Astrocyte (in vitro differentiated cells and primary cell): ENCODE data around the gene GREM2. TPM values are rescaled to one million over a fixed set of nuclear protein-coding genes. Genes with fewer than 3 reads are reported as not detected.

Experiments
- DNase-seq: peaks from one replicate; pipeline ENCODE4 v3.0.0-alpha.2; 2010; ENCODE audit warnings: low read depth
- FAIRE-seq: peaks from 2 replicates; lab custom pipeline; 2011; peaks lifted over from hg19 to GRCh38; lab: Jason Lieb, UNC
- H2AFZ ChIP-seq: 2 replicates; pipeline ENCODE4 v1.6.0; 2012; ENCODE audit warnings: low read depth, low read length, inconsistent platforms
- H3K27ac ChIP-seq: 2 replicates; pipeline ENCODE4 v1.5.1; 2011; ENCODE audit warnings: low read depth, low read length, inconsistent platforms
- H3K27me3 ChIP-seq: 2 replicates; pipeline ENCODE4 v1.6.0; 2011; ENCODE audit warnings: low read length, inconsistent platforms; ENCODE audit not compliant: insufficient read depth
- H3K36me3 ChIP-seq: 2 replicates; pipeline ENCODE4 v1.5.1; 2011; ENCODE audit warnings: low read length, inconsistent platforms; ENCODE audit not compliant: insufficient read depth
- H3K4me1 ChIP-seq: 2 replicates; pipeline ENCODE4 v1.5.1; 2011; ENCODE audit warnings: low read length, inconsistent platforms; ENCODE audit not compliant: insufficient read depth
- H3K4me2 ChIP-seq: 2 replicates; pipeline ENCODE4 v1.6.0; 2012; ENCODE audit warnings: low read length, inconsistent platforms
- H3K4me3 ChIP-seq: 2 replicates; pipeline ENCODE4 v1.5.1; 2011; ENCODE audit warnings: low read depth, mild to moderate bottlenecking, low read length, inconsistent platforms; ENCODE audit not compliant: insufficient read depth
- H3K79me2 ChIP-seq: 2 replicates; pipeline ENCODE4 v1.6.0; 2012; ENCODE audit warnings: mild to moderate bottlenecking, low read length, inconsistent platforms; ENCODE audit not compliant: insufficient read depth
- H3K9ac ChIP-seq: 2 replicates; pipeline ENCODE4 v1.6.0; 2012; ENCODE audit warnings: mild to moderate bottlenecking, low read length, inconsistent platforms
- H3K9me3 ChIP-seq: 2 replicates; pipeline ENCODE4 v1.5.1; 2012; ENCODE audit warnings: low read depth, mild to moderate bottlenecking, low read length, inconsistent platforms; ENCODE audit not compliant: insufficient read depth
- H4K20me1 ChIP-seq: 2 replicates; pipeline ENCODE4 v1.6.0; 2012; ENCODE audit warnings: low read length, inconsistent platforms; ENCODE audit not compliant: insufficient read depth
- H3K27ac Mint-ChIP-seq: one replicate; pipeline ENCODE4 v1.8.0; 2021; ENCODE audit warnings: mild to moderate bottlenecking, mixed read lengths; ENCODE audit not compliant: unreplicated experiment
- H3K27me3 Mint-ChIP-seq: one replicate; pipeline ENCODE4 v1.8.0; 2021; ENCODE audit warnings: low read depth, mixed read lengths; ENCODE audit not compliant: unreplicated experiment
- H3K36me3 Mint-ChIP-seq: one replicate; pipeline ENCODE4 v1.8.0; 2021; ENCODE audit warnings: low read depth, mixed read lengths; ENCODE audit not compliant: unreplicated experiment
- H3K4me1 Mint-ChIP-seq: one replicate; pipeline ENCODE4 v1.8.0; 2021; ENCODE audit warnings: low read depth, mixed read lengths; ENCODE audit not compliant: unreplicated experiment
- H3K4me3 Mint-ChIP-seq: one replicate; pipeline ENCODE4 v1.8.0; 2021; ENCODE audit warnings: mild to moderate bottlenecking, moderate library complexity, mixed read lengths; ENCODE audit not compliant: unreplicated experiment
- H3K9me3 Mint-ChIP-seq: one replicate; pipeline ENCODE4 v1.8.0; 2021; ENCODE audit warnings: mild to moderate bottlenecking, mixed read lengths; ENCODE audit not compliant: unreplicated experiment
- EZH2 ChIP-seq: IDR thresholded peaks from 2 replicates; pipeline ENCODE4 v1.6.1; 2012; ENCODE audit warnings: mild to moderate bottlenecking, low read length, inconsistent platforms; ENCODE audit not compliant: insufficient read depth
- total RNA-seq: library from RNA; stranded (reverse); gene quantifications from 2 replicates; pipeline ENCODE4 v1.2.1, GENCODE V29; 2021
- TF ChIP-seq, protein P1 (sequence below): IDR thresholded peaks from 2 replicates; pipeline ENCODE4 v1.5.1; 2011; ENCODE audit warnings: low read depth, mild to moderate bottlenecking, inconsistent platforms, low read length, moderate library complexity; ENCODE audit not compliant: insufficient read depth

GREM2 gene
- total RNA-seq, 1 donor from 2014 or later: 0.14 TPM

DNA sequence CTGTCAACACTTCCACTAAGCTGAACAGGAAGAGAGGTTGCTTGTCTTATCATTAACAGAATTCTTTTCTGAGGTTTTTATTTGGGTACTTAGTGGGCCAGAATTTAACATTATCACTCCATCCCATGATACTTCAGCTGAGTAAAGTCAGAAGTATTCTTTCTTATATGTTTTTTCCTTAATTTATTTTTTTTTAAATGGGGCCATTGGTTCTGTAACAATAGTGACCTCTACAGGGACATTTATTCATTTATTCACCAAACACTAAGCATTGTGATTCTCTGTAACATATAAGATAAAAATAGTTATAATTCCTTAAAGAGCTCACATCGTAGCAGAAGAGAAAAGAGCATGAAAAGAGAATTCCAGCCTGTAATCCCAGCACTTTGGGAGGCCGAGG lies 9.8 kb downstream of the GREM2 start:
- Histone ChIP-seq H3K27ac (no peak overlapping the region), H3K4me2 (no peak overlapping the region), H3K27me3 (no peaks in the 10 kb centered on the region), H3K79me2 (no peaks in the 10 kb centered on the region), H2AFZ (no peak overlapping the region), H4K20me1 (no peaks in the 10 kb centered on the region), H3K36me3 (no peaks in the 10 kb centered on the region), H3K9ac (no peak overlapping the region), H3K9me3 (no peaks in the 10 kb centered on the region), H3K4me3 (no peak overlapping the region), H3K4me1 (peaks cover 3% of the 10 kb centered on the region)
- peaks cover 2% of the 10 kb centered on the region for H3K36me3 Mint-ChIP-seq
- FAIRE-seq (no peak), DNase-seq (peak; percentile 38)
- peaks cover 6% of the 10 kb centered on the region for H3K4me1 Mint-ChIP-seq
- no peak overlapping the region for H3K27ac Mint-ChIP-seq
- TF ChIP-seq, protein P1, sequence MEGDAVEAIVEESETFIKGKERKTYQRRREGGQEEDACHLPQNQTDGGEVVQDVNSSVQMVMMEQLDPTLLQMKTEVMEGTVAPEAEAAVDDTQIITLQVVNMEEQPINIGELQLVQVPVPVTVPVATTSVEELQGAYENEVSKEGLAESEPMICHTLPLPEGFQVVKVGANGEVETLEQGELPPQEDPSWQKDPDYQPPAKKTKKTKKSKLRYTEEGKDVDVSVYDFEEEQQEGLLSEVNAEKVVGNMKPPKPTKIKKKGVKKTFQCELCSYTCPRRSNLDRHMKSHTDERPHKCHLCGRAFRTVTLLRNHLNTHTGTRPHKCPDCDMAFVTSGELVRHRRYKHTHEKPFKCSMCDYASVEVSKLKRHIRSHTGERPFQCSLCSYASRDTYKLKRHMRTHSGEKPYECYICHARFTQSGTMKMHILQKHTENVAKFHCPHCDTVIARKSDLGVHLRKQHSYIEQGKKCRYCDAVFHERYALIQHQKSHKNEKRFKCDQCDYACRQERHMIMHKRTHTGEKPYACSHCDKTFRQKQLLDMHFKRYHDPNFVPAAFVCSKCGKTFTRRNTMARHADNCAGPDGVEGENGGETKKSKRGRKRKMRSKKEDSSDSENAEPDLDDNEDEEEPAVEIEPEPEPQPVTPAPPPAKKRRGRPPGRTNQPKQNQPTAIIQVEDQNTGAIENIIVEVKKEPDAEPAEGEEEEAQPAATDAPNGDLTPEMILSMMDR: peak; percentile 3
- TF ChIP-seq EZH2: no peak
- H3K9me3 Mint-ChIP-seq: no peaks in the 10 kb centered on the region
- peaks cover 7% of the 10 kb centered on the region for H3K27me3 Mint-ChIP-seq
- H3K4me3 Mint-ChIP-seq: no peak overlapping the region

DNA sequence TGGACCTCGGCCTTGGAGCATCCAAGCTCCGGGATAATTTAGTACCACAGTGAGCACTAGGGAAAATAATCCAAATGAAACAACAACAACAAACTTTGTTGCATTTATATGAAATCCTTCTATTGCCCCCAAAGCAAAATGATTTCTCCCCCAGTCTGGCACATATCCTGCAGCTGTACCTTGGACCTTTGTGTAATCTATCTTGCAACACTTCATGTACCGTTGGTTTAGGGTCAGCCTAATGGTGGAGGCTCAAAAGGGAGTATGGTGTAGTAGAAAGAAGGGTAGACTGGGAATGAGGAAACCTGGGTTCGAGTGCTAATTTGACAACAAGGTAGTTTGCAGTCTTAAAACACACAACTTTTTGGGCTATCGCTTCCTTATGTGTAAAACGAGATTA lies 12.1 kb downstream of the GREM2 start:
- H3K4me1 Mint-ChIP-seq: peaks cover 6% of the 10 kb centered on the region
- no peak overlapping the region for H3K27ac Mint-ChIP-seq
- DNase-seq (no peak), FAIRE-seq (no peak)
- H2AFZ ChIP-seq: no peak overlapping the region
- peaks cover 9% of the 10 kb centered on the region for H3K4me1 ChIP-seq
- no peaks in the 10 kb centered on the region for H3K79me2 ChIP-seq
- H3K4me2 ChIP-seq: no peak overlapping the region
- H3K9me3 Mint-ChIP-seq: no peaks in the 10 kb centered on the region
- H4K20me1 ChIP-seq: no peaks in the 10 kb centered on the region
- peaks cover 7% of the 10 kb centered on the region for H3K27me3 Mint-ChIP-seq
- TF ChIP-seq EZH2: no peak
- TF ChIP-seq, protein P1: no peak
- H3K36me3 Mint-ChIP-seq: peaks cover 2% of the 10 kb centered on the region
- no peak overlapping the region for H3K4me3 ChIP-seq
- no peaks in the 10 kb centered on the region for H3K9me3 ChIP-seq
- no peak overlapping the region for H3K9ac ChIP-seq
- H3K27me3 ChIP-seq: no peaks in the 10 kb centered on the region
- no peak overlapping the region for H3K27ac ChIP-seq
- H3K36me3 ChIP-seq: no peaks in the 10 kb centered on the region
- H3K4me3 Mint-ChIP-seq: no peak overlapping the region

DNA sequence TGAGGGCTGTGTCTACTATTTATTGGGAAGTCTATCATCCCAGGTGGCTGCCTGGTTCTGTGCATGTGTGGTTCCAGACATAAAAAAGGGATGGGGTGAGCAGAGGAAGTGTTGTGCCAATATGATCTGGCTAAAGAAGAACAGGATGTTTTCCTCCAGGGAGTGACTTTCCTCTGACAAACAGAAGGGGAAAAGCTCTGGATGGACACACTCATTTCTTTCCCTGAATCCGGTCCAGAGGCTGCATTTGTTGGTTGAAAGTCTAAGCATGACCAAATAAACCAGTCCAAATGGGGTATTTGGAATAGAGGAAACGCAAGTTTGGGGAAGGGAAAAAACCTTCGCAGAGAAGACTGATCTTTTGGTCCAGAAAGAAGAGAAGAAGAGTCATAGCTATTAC lies 12.7 kb downstream of the GREM2 start:
- H3K9me3 Mint-ChIP-seq: no peaks in the 10 kb centered on the region
- no peaks in the 10 kb centered on the region for H3K36me3 ChIP-seq
- no peak for FAIRE-seq

More for the DNA sequence above, 12.7 kb downstream of the GREM2 start:
- H3K4me3 Mint-ChIP-seq: no peak overlapping the region
- H3K79me2 ChIP-seq: no peaks in the 10 kb centered on the region
- no peaks in the 10 kb centered on the region for H4K20me1 ChIP-seq
- H3K27ac Mint-ChIP-seq: no peak overlapping the region
- no peak overlapping the region for H3K27ac ChIP-seq
- DNase-seq: no peak
- H3K9ac ChIP-seq: no peak overlapping the region
- peaks cover 2% of the 10 kb centered on the region for H3K36me3 Mint-ChIP-seq
- H3K9me3 ChIP-seq: no peaks in the 10 kb centered on the region
- peaks cover 6% of the 10 kb centered on the region for H3K4me1 Mint-ChIP-seq
- no peak overlapping the region for H2AFZ ChIP-seq
- H3K4me1 ChIP-seq: peaks cover 9% of the 10 kb centered on the region
- H3K4me3 ChIP-seq: no peak overlapping the region
- H3K4me2 ChIP-seq: no peak overlapping the region
- no peaks in the 10 kb centered on the region for H3K27me3 ChIP-seq
- peaks cover 7% of the 10 kb centered on the region for H3K27me3 Mint-ChIP-seq
- TF ChIP-seq, protein P1: no peak
- TF ChIP-seq EZH2: no peak
